ENCODE measurements around the gene SLIT3.

GRCh38 chr5:168879929-168880328 lies 421.0 kb downstream of the SLIT3 start:
- TF ChIP-seq, protein P1, sequence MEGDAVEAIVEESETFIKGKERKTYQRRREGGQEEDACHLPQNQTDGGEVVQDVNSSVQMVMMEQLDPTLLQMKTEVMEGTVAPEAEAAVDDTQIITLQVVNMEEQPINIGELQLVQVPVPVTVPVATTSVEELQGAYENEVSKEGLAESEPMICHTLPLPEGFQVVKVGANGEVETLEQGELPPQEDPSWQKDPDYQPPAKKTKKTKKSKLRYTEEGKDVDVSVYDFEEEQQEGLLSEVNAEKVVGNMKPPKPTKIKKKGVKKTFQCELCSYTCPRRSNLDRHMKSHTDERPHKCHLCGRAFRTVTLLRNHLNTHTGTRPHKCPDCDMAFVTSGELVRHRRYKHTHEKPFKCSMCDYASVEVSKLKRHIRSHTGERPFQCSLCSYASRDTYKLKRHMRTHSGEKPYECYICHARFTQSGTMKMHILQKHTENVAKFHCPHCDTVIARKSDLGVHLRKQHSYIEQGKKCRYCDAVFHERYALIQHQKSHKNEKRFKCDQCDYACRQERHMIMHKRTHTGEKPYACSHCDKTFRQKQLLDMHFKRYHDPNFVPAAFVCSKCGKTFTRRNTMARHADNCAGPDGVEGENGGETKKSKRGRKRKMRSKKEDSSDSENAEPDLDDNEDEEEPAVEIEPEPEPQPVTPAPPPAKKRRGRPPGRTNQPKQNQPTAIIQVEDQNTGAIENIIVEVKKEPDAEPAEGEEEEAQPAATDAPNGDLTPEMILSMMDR (IDR thresholded peaks at IDR 0.05; ENCODE audit: low read depth, low read length, poor library complexity, severe bottlenecking) = no peak
- TF ChIP-seq EZH2phosphoT487 (IDR thresholded peaks at IDR 0.05; ENCODE audit: borderline replicate concordance, low read length) = no peak

Data from DOHH2 (cell line).